SJSA1 (cell line): ENCODE data around the gene CRELD1. TPM values are rescaled to one million over a fixed set of nuclear protein-coding genes. Genes with fewer than 3 reads are reported as not detected.
"Not testable (repeated sequence)": the region's sequence is repeated elsewhere in the genome, so short reads cannot be mapped to it uniquely, and the experiment has no call there.

Experiments
- DNase-seq, 2 experiments: peaks; one replicate each; pipeline ENCODE4 v3.0.0-alpha.2; 2015 to 2020; ENCODE audit warnings: low spot score in 2 of 2, low read depth in 1 of 2
- H3K27ac ChIP-seq: fragments of 250-450 bp; sonication (Bioruptor Pico); 2 replicates; pipeline ENCODE4 v1.5.1; 2020; ENCODE audit warnings: mild to moderate bottlenecking, moderate library complexity
- H3K27me3 ChIP-seq: fragments of 250-450 bp; sonication (Bioruptor Pico); replicated peaks from 2 replicates; pipeline ENCODE4 v1.5.1; 2020; ENCODE audit warnings: mild to moderate bottlenecking, moderate library complexity
- H3K36me3 ChIP-seq: fragments of 250-450 bp; sonication (Bioruptor Pico); 2 replicates; pipeline ENCODE4 v1.5.1; 2020; ENCODE audit warnings: mild to moderate bottlenecking
- H3K4me1 ChIP-seq: fragments of 250-450 bp; sonication (Bioruptor Pico); replicated peaks from 2 replicates; pipeline ENCODE4 v1.6.1; 2021; ENCODE audit warnings: mild to moderate bottlenecking
- H3K4me3 ChIP-seq: fragments of 250-450 bp; sonication (Bioruptor Pico); 2 replicates; pipeline ENCODE4 v1.5.1; 2020; ENCODE audit warnings: mild to moderate bottlenecking
- H3K9me3 ChIP-seq: fragments of 250-450 bp; sonication (Bioruptor Pico); replicated peaks from 2 replicates; pipeline ENCODE4 v1.5.1; 2020; ENCODE audit warnings: mild to moderate bottlenecking
- total RNA-seq: library from RNA; depleted of rRNA; stranded (reverse); fragments of >200 nt; shearing (Covaris generic); gene quantifications from 2 replicates; pipeline ENCODE4 v1.2.3, GENCODE V29; 2014

CRELD1 gene
- total RNA-seq, 1 experiment from 2014 or later, result 11.7 TPM

DNA sequence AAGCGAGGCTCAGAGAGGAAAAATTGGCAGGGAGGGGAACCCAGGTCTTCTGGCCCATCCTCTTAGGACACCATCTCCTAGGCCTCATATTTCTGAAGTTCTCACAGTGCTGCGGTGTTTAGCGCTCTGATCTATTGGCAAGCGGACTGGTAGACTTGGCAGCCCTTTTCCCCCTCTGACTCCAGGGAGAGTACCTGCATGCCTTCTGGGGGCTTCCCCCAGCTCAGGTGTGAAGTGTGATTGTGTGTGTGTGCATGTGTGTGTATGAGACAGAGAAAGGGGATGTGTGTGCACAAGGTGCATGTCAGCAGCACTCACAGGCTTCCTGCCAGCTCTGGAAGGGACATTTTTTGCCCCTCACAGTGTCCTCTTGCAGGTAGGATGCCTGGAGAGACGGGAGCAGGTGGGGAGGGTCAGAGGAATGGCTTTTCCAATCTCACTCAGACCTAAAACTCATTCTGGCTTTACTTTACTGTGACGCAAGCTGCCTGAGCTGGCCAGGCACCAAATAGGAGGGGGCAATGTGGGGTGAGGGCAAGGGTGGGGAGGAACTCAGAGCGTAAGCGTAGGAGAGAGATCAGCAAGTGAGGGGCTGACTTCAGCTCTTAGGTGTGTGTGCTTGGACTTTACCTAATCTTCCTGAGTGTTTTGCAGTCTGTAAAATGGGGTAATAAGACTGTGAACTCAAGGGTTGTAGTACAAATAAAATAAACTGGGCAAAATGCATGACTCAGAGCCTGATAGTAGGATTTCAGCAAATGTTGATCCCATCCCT lies 35.0 kb upstream of the CRELD1 start:
- Histone ChIP-seq H3K4me3 (no peak overlapping the region), H3K27me3 (no peaks in the 10 kb centered on the region), H3K9me3 (no peaks in the 10 kb centered on the region; the same call in 1 of the 2 replicates), H3K4me1 (peaks cover 17% of the 10 kb centered on the region), H3K36me3 (peaks cover 20% of the 10 kb centered on the region), H3K27ac (no peak overlapping the region)
- DNase-seq, result no peak

DNA sequence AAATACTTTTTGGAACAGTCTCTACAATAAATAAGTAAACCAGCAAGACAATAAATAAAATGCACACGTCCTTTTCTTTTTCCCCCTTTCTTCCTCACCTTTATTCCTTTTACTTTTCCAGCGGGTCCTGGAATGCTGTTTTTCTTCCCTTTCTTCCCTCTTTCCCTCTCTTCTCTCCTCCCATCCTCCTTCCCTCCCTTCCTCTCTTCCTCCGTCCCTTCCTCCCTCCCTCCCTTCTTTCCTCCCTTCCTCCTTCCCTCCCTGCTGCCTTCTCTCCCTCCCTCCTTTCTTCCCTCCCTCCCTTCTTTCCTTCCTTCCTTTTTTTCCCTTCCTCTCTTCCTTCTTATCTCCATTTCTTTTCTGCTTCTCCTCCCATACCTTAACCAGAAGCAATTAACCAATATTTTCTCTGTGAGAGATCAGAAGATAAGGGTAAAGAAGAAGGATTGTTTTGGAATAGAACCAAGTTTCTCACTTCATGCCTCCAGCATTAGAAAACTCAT lies 34.3 kb upstream of the CRELD1 start:
- Histone ChIP-seq H3K4me1 (peaks cover 11% of the 10 kb centered on the region), H3K27ac (no peak overlapping the region), H3K27me3 (no peaks in the 10 kb centered on the region), H3K9me3 (no peaks in the 10 kb centered on the region; the same call in 1 of the 2 replicates), H3K36me3 (peaks cover 14% of the 10 kb centered on the region), H3K4me3 (no peak overlapping the region)
- no peak for DNase-seq

DNA sequence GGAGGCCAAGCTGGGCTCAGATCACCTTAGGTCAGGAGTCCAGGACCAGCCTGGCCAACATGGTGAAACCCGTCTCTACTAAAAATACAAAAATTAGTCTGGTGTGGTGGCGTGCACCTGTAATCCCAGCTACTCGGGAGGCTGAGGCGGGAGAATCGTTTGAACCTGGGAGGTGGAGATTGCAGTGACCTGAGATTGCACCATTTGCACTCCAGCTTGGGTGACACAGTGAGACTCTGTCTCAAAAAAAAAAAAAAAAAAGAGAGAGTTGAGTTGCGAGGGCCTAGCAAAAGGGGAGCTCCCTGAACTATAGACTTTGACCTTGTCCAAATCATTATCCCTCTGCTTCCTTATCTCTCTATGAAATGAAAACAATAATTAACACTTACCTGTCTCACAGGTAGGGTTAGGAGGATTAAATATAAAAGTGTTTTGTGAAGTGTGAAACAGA lies 32.6 kb upstream of the CRELD1 start:
- H3K9me3 ChIP-seq, DNase-seq, H3K4me3 ChIP-seq, H3K27me3 ChIP-seq, H3K27ac ChIP-seq, H3K36me3 ChIP-seq: not testable (repeated sequence)
- H3K4me1 ChIP-seq, result peaks cover 11% of the 10 kb centered on the region

DNA sequence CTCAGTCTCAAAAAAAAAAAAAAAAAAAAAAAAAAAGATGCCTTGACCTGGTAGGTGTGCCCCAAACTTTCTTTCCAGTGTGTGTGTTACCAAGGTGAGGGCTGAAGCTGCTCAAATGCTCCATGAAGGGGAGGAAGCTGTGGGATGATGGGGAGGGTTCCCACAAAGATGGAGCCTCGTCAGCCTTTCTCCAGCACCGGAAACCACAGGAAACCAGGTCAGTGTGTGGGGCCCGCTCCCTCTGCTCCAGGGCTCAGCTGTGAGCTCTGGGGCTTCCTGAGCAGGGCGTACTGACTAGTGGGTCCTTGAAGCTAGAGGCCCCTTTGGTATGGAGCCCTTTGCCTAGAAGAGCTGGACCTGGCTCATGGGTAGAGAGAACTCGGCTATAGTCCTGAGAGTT lies 31.7 kb upstream of the CRELD1 start:
- DNase-seq, result no peak
- H3K4me3 ChIP-seq, result no peak overlapping the region
- no peak overlapping the region for H3K27ac ChIP-seq
- no peaks in the 10 kb centered on the region for H3K9me3 ChIP-seq
- H3K27me3 ChIP-seq, result no peaks in the 10 kb centered on the region
- peaks cover 11% of the 10 kb centered on the region for H3K4me1 ChIP-seq
- H3K36me3 ChIP-seq, result no peaks in the 10 kb centered on the region

DNA sequence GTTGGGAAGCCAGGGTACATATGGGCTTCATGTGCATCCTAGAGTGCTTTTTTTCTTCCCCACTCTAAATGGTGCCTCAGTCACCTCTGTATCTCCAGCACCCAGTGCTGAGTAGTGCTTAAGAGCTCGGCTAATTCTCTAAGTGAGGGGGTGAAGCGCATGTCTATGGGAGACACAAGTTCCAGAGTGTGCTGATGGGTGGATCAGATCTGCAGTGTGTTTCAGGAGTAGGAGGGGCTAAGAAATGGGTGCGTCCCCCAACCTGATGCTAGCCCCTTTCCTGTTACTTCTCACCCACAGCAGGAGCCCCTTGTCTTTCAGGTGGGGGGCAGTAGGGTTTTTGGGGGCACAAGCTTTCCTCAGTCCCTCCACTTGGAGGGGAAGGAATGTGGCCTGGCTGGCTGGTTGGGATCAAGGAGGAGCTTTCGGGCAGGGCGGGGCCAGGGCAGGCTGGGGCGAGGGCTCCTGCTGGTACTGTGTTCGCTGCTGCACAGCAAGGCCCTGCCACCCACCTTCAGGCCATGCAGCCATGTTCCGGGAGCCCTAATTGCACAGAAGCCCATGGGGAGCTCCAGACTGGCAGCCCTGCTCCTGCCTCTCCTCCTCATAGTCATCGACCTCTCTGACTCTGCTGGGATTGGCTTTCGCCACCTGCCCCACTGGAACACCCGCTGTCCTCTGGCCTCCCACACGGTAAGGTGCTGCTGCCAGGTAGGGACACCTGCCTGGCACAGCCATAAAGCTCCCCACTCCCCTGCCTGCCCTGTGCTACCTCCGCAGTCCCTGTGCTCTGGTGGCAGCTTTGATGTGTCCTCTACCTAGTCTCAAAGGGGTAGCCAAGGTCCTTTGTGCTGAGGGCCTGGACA lies 31.0 kb upstream of the CRELD1 start, which contains the start of gene IL17RE:
Gene IL17RE (plus strand): TSS at position 477 of the 866 bp plus-strand sequence. CDS start 85 bp downstream, at position 562.
- Histone ChIP-seq H3K4me3 (no peak within 1 kb of the TSS), H3K27me3 (no peaks in the 10 kb centered on the region), H3K36me3 (no peaks in the 10 kb centered on the region), H3K27ac (no peak within 1 kb of the TSS; the same call in 1 of the 2 replicates), H3K9me3 (no peaks in the 10 kb centered on the region), H3K4me1 (peaks cover 11% of the 10 kb centered on the region)
- no peak for DNase-seq

DNA sequence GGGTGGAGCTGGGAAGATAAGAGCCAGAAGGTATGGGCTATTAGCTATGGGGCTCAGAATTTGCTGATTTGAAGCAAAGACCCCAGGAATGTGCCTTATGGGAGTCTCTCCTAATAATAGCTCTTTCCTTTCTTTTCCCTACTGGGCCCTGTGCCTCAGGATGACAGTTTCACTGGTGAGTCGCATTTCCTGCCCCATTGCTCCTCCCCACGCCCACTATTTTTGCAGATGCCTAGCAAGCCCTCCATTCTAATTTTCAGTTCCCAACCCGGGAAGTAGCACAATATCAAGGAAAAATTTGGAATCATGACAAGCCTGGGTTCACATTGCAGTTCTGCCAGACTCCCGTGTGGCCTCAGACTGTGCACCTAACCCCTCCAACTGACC lies 30.4 kb upstream of the CRELD1 start:
- Histone ChIP-seq H3K9me3 (no peaks in the 10 kb centered on the region), H3K4me1 (peaks cover 11% of the 10 kb centered on the region), H3K27ac (no peak overlapping the region; the same call in 1 of the 2 replicates), H3K27me3 (no peaks in the 10 kb centered on the region), H3K36me3 (no peaks in the 10 kb centered on the region), H3K4me3 (no peak overlapping the region)
- DNase-seq, result peak in 1 of 2 experiments; percentile 26

DNA sequence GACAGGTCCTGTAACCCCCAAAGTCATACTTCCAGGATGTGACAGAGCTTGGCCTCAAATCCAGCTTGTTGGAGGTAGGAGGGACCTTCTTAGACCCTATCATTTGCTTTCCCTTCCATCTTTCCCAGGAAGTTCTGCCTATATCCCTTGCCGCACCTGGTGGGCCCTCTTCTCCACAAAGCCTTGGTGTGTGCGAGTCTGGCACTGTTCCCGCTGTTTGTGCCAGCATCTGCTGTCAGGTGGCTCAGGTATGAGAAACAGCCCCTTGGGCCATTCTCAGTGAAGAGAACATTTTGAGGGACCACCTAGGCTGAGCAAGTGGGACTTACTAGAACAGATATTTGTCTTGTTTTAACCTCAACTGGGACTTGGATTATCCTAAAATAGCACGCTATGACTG lies 29.7 kb upstream of the CRELD1 start:
- Histone ChIP-seq H3K9me3 (no peaks in the 10 kb centered on the region), H3K27me3 (no peaks in the 10 kb centered on the region), H3K4me3 (no peak overlapping the region), H3K36me3 (no peaks in the 10 kb centered on the region), H3K27ac (no peak overlapping the region), H3K4me1 (peaks cover 11% of the 10 kb centered on the region)
- no peak for DNase-seq

DNA sequence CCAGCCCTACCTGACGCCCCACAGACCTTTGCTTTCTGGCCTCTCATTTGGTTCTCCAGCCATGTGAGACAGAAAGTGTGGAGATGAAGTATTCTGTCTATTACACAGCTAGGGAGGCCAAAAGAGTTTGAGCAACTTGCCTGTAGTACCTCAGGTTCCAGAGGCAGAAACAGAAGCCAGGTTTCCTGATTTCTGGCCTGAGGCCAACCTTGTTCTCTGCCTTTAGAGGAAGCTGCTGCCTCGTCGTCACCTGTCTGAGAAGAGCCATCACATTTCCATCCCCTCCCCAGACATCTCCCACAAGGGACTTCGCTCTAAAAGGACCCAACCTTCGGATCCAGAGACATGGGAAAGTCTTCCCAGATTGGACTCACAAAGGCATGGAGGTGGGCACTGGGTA lies 27.2 kb upstream of the CRELD1 start:
- peaks cover 11% of the 10 kb centered on the region for H3K4me1 ChIP-seq
- H3K9me3 ChIP-seq, result no peaks in the 10 kb centered on the region
- no peak overlapping the region for H3K4me3 ChIP-seq
- H3K27me3 ChIP-seq, result no peaks in the 10 kb centered on the region
- no peak overlapping the region for H3K27ac ChIP-seq
- DNase-seq, result no peak
- H3K36me3 ChIP-seq, result no peaks in the 10 kb centered on the region

DNA sequence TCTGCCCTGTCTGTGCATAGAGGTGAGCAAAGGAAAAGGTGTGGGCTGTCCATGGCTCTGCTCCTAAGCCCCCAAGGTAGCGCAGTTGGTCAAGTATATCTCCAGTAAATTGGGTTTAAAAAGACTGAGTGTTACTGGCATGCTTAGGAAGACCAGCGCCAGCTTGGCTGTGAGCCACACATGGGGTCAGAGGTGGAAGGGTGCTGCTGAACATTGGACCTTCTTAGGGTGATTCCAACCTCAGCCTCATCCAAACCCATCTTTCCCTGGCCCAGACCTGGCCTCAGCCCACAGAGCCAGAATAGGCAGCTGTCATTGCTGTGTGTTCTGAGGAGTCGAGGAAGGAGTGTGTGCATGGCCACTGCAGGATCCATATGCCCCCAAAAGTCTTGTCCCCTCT lies 25.3 kb upstream of the CRELD1 start:
- Histone ChIP-seq H3K36me3 (no peaks in the 10 kb centered on the region), H3K4me1 (peaks cover 4% of the 10 kb centered on the region), H3K4me3 (no peak overlapping the region), H3K27ac (no peak overlapping the region), H3K27me3 (no peaks in the 10 kb centered on the region), H3K9me3 (no peaks in the 10 kb centered on the region)
- DNase-seq, result no peak

DNA sequence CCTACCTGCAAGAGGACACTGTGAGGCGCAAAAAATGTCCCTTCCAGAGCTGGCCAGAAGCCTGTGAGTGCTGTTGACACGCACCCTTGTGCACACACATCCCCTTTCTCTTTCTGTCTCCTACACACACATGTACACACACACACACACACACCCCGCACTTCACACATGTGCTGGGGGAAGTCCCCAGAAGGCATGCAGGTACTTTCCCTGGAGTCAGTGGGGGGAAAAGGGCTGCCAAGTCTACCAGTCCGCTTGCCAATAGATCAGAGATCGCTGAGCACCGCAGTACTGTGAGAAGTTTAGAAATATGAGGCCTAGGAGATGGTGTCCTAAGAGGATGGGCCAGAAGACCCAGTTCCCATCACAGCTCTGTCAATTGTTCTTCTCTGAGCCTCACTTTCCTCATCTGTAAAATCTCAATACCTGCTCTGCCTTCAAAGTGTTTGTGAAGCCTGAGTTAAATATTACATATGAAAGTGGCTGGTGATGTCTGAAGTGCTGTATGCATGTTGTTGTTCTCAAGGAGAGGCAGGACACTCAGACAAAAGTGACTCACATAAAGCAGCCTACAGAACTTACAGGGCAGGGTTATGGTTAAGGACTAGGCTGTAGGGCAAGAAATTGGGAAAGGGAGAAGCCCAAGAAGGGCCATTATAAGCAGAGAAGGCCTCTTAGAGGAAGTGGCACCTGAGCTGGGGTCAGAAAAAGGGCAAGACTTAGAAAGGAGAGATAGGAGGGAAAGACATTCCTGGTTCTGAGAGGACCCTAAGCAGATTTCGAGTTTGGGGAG lies 24.2 kb upstream of the CRELD1 start:
- Histone ChIP-seq H3K27me3 (no peaks in the 10 kb centered on the region), H3K4me1 (peaks cover under 1% of the 10 kb centered on the region), H3K4me3 (no peak overlapping the region), H3K27ac (no peak overlapping the region), H3K36me3 (no peaks in the 10 kb centered on the region), H3K9me3 (no peaks in the 10 kb centered on the region)
- no peak for DNase-seq

DNA sequence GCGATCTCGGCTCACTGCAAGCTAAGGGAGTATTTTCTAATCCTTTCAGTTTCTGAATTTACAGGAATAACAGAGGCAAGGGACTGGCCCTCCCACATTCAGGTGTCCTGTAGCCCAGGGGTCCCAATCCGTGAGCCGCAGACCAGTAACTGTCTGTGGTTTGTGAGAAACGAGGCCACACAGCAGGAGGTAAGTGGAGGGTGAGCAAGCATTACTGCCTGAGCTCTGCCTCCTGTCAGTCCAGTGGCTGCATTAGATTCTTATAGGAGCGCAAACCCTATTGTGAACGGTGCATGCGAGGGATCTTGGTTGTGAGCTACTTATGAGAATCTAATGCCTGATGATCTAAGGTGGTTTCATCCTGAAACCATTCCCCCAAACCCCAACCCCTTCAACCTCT lies 21.8 kb upstream of the CRELD1 start:
- H3K4me1 ChIP-seq, result peaks cover 24% of the 10 kb centered on the region
- peaks cover 6% of the 10 kb centered on the region; the same call in 1 of the 2 replicates for H3K36me3 ChIP-seq
- no peak overlapping the region for H3K4me3 ChIP-seq
- 0 out of 2 replicates have a peak, but pooled peaks cover 5% of the 10 kb centered on the region for H3K9me3 ChIP-seq
- H3K27me3 ChIP-seq, result no peaks in the 10 kb centered on the region
- no peak overlapping the region for H3K27ac ChIP-seq
- no peak for DNase-seq

DNA sequence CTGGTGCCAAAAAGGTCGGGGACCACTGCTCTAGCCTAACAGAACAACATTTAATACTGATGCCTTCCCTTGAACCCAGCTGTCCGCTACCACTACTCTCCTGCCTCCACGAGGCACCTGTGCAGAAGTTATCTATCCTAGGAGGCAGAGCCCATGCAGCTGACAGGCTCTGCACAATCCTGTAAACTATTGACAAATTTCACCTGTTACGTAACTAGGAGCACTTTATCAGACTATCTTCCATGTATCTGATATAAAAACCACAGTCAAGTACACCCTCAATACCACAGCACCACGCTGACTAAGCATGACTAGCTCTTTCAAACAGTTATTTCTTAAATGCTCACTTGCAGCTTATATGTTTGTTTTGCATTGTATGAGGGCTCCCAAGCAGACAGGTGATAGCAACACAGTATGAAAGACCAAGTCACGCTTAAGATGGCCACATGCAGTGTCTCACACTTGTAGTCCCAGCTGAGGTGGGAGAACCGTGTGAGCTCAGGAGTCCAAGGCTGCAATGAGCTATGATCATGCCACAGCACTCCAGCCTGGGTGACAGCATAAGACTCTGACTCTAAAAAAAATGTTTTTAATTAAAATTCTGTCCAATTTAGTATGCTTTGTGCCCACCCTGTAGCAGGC lies 21.2 kb upstream of the CRELD1 start:
- H3K36me3 ChIP-seq, result peaks cover 6% of the 10 kb centered on the region; the same call in 1 of the 2 replicates
- H3K9me3 ChIP-seq, result 0 out of 2 replicates have a peak, but pooled peaks cover 5% of the 10 kb centered on the region
- DNase-seq, result no peak
- no peak overlapping the region for H3K27ac ChIP-seq
- no peak overlapping the region for H3K4me3 ChIP-seq
- no peaks in the 10 kb centered on the region for H3K27me3 ChIP-seq
- H3K4me1 ChIP-seq, result peaks cover 30% of the 10 kb centered on the region

DNA sequence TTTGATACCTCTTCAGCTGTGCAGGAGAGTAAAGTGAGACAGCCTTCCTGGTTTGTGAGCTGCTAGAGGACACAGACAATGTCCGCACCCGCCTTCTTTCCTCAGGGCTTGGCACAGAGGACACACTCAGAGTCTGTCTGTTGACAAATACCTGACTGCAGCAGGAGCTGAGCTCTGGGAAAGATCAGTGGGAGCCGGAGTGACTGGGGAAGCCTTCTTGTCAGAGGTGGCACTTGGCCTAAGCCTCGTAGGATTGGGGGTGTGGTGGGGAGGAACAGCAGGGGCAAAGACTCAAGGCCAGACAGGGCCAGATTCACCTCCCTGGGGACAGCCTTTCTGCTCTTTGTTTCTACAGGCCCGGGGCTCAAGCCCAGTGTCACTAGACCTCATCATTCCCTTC lies 20.0 kb upstream of the CRELD1 start:
- peaks cover 35% of the 10 kb centered on the region for H3K4me1 ChIP-seq
- H3K27ac ChIP-seq, result no peak overlapping the region
- peaks cover 6% of the 10 kb centered on the region; the same call in 1 of the 2 replicates for H3K36me3 ChIP-seq

More for the DNA sequence above, 20.0 kb upstream of the CRELD1 start:
- no peak for DNase-seq
- Histone ChIP-seq H3K9me3 (0 out of 2 replicates have a peak, but pooled peaks cover 5% of the 10 kb centered on the region), H3K27me3 (no peaks in the 10 kb centered on the region), H3K4me3 (no peak overlapping the region)
